SU-DHL-6 (cell line): ENCODE data around the gene EIF5.

ENCODE experiments used
- EZH2phosphoT487 ChIP-seq: fragments of 200-600 bp; sonication (generic), shearing (Covaris generic); conservative IDR thresholded peaks from 2 replicates; pipeline ENCODE4 v1.6.1; 2018; ENCODE audit warnings: mild to moderate bottlenecking, antibody characterized with exemption, low read length, moderate library complexity, mixed read lengths
- TF ChIP-seq, protein P1 (sequence below): fragments of 200-600 bp; sonication (generic); IDR thresholded peaks from one replicate; pipeline ENCODE4 v1.5.1; 2017; ENCODE audit warnings: antibody characterized with exemption, mild to moderate bottlenecking, low read length, moderate library complexity; ENCODE audit not compliant: insufficient read depth, poor library complexity, severe bottlenecking

DNA sequence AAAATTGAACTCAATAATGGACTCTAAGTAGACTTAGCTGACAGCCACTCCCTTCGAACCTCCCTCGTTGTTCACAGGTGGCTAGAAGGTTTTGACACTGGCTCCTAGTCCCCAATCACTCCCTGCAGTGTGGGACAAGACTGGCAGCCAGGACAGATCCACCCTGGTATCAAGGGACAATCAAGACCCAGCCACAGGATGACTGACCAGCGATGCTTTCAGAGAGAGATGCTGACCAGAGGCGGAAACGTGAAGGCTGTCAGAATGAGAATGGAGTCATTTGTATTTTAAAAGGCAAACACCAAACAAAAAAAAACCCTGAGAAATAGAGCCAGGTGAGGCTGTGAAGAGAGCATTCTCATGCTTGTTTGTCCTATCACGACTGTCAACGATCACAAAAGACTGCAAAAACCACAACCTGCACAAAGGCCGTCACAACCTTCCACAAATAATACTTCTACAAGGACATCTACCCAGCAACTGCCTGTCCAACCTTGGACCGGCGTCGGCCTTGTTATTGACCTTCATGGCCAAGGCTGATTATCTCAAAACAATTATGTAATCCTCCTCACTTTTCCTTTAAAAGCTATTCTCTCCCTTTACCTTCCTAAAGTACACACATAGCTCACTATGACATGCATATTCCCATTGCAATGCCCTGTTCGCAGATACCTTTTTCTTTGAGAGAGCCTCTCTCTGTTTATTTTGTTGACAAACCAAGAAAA lies 13.2 kb downstream of the EIF5 start:
- TF ChIP-seq, protein P1, sequence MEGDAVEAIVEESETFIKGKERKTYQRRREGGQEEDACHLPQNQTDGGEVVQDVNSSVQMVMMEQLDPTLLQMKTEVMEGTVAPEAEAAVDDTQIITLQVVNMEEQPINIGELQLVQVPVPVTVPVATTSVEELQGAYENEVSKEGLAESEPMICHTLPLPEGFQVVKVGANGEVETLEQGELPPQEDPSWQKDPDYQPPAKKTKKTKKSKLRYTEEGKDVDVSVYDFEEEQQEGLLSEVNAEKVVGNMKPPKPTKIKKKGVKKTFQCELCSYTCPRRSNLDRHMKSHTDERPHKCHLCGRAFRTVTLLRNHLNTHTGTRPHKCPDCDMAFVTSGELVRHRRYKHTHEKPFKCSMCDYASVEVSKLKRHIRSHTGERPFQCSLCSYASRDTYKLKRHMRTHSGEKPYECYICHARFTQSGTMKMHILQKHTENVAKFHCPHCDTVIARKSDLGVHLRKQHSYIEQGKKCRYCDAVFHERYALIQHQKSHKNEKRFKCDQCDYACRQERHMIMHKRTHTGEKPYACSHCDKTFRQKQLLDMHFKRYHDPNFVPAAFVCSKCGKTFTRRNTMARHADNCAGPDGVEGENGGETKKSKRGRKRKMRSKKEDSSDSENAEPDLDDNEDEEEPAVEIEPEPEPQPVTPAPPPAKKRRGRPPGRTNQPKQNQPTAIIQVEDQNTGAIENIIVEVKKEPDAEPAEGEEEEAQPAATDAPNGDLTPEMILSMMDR: no peak
- no peak for TF ChIP-seq EZH2phosphoT487
